Measurements from ENCODE around the gene RBM17.
A peak's percentile ranks its signal among the peaks of the same experiment; 100 is the strongest.

Gene RBM17

GRCh38 chr10:6148251-6148701, 59.4 kb downstream of the RBM17 start:
- H3K79me1 ChIP-seq (ENCODE audit: low read length): peaks cover 20% of the 10 kb centered on the region
- no peak overlapping the region for H3K9ac ChIP-seq (ENCODE audit: low read length)
- H2BK15ac ChIP-seq (replicated peaks; ENCODE audit: low read depth): no peak overlapping the region
- no peak overlapping the region for H3K4me3 ChIP-seq (ENCODE audit: low read length)
- no peak for DNase-seq
- H3K79me2 ChIP-seq (ENCODE audit: control insufficient read depth, insufficient read depth, low read length): peaks cover 5% of the 10 kb centered on the region
- H3K23ac ChIP-seq (ENCODE audit: low read length): no peak overlapping the region
- no peak overlapping the region for H4K5ac ChIP-seq (ENCODE audit: low read length)
- H3K4ac ChIP-seq (ENCODE audit: low read depth, low read length): no peak overlapping the region
- H3K56ac ChIP-seq (ENCODE audit: low read length): no peak overlapping the region
- no peaks in the 10 kb centered on the region for H3K27me3 ChIP-seq (ENCODE audit: insufficient read depth, low read length, poor library complexity)
- no peak overlapping the region for H2BK120ac ChIP-seq (ENCODE audit: low read depth, low read length)
- H3K27ac ChIP-seq (ENCODE audit: low read depth, low read length): no peak overlapping the region
- no peaks in the 10 kb centered on the region for H3K36me3 ChIP-seq (ENCODE audit: control insufficient read depth, insufficient read depth, low read length)
- no peak overlapping the region for H3K18ac ChIP-seq (ENCODE audit: low read length)
- no peak overlapping the region for H2BK5ac ChIP-seq (ENCODE audit: low read length)
- H2AK5ac ChIP-seq (ENCODE audit: low read length): no peak overlapping the region
- no CpG with 5 or more reads among the region's 7 CpGs for WGBS (ENCODE audit: extremely low coverage, insufficient coverage, low lambda C conversion rate)
- H3K4me2 ChIP-seq (ENCODE audit: low read length): no peak overlapping the region
- H4K8ac ChIP-seq (ENCODE audit: low read depth, low read length): no peak overlapping the region
- peaks cover 10% of the 10 kb centered on the region for H3K4me1 ChIP-seq (ENCODE audit: control insufficient read depth, low read depth, low read length)

DNA sequence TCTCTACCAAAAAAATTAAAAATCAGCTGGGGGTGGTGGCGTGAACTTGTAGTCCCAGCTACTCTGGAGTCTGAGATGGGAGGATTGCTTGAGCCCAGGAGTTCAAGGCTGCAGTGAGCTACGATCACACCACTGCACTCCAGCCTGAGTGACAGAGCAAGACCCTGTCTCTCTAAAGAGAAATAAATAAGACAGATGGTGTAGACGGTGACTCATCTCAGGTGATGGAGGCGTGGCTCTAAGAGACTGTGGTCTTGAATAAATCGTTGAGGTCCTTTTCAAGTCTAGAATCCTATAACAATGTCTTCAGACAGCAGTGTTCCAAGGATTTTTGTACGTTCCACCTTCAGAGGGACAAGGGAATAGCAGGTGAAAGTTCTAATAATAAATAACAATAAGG, 60.1 kb downstream of the RBM17 start:
- Histone ChIP-seq H2BK120ac (ENCODE audit: low read depth, low read length) (no peak overlapping the region), H4K8ac (ENCODE audit: low read depth, low read length) (no peak overlapping the region), H2BK15ac (replicated peaks; ENCODE audit: low read depth) (no peak overlapping the region), H3K23ac (ENCODE audit: low read length) (no peak overlapping the region), H3K9ac (ENCODE audit: low read length) (no peak overlapping the region), H2AK5ac (ENCODE audit: low read length) (no peak overlapping the region), H4K5ac (ENCODE audit: low read length) (no peak overlapping the region), H2BK5ac (ENCODE audit: low read length) (no peak overlapping the region), H3K79me2 (ENCODE audit: control insufficient read depth, insufficient read depth, low read length) (peaks cover 5% of the 10 kb centered on the region), H3K4me3 (ENCODE audit: low read length) (no peak overlapping the region), H3K79me1 (ENCODE audit: low read length) (peaks cover 20% of the 10 kb centered on the region), H3K4ac (ENCODE audit: low read depth, low read length) (no peak overlapping the region), H3K18ac (ENCODE audit: low read length) (no peak overlapping the region), H3K56ac (ENCODE audit: low read length) (no peak overlapping the region), H3K4me1 (ENCODE audit: control insufficient read depth, low read depth, low read length) (peaks cover 10% of the 10 kb centered on the region), H3K4me2 (ENCODE audit: low read length) (no peak overlapping the region), H3K27ac (ENCODE audit: low read depth, low read length) (no peak overlapping the region), H3K36me3 (ENCODE audit: control insufficient read depth, insufficient read depth, low read length) (no peaks in the 10 kb centered on the region), H3K27me3 (ENCODE audit: insufficient read depth, low read length, poor library complexity) (no peaks in the 10 kb centered on the region)
- WGBS (ENCODE audit: extremely low coverage, insufficient coverage, low lambda C conversion rate): no CpG with 5 or more reads among the region's 6 CpGs
- peak; percentile 33 for DNase-seq

DNA sequence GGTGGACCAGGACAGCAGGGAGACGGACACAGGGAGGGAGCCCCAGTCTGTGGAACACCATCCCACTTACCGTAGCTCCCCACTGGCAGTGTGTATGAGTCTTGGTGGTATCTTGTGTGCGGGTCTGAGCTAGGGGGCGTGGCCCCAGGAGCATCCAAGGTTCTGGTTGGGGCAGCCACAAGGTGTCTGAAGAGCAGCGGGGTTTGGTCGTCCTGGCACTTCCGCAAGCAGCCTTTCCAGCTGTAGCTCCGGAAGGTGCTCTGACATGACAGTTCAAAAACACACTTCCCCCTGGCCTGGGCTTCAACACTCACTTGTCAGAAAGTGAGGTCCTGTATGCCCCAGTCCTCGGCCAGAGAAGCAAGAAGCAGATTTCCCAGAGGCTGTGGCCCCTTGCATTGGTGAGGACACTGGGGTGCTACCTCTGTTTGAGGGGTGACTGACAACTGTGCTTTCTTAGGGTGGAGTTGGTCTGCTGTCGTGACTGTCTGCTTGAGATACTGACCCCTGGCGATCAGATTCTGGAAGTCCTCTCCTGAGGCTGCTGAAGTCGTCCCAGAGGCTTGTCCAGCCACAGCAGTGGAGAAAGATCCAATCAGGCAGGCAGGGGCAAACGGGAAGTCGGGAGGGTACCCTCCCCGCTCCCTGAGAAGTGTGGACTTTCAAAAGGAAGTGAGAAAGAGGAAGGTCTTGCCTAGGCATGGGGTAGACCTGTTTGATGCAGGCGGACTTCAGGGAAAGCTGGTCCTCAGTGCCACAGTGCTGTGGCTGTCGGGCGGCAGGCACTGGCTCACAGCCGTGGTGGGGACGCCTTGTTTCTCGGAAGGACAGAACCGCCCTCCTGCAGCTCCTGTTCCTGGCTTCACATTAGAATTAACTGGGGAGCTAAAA, 62.5 kb downstream of the RBM17 start:
- Histone ChIP-seq H3K79me2 (ENCODE audit: control insufficient read depth, insufficient read depth, low read length) (peaks cover 5% of the 10 kb centered on the region), H3K56ac (ENCODE audit: low read length) (peak overlapping the region; percentile 74), H3K9ac (ENCODE audit: low read length) (peak overlapping the region; percentile 48), H4K5ac (ENCODE audit: low read length) (no peak overlapping the region), H3K4me2 (ENCODE audit: low read length) (peak overlapping the region; percentile 66), H3K79me1 (ENCODE audit: low read length) (peaks cover 19% of the 10 kb centered on the region), H4K8ac (ENCODE audit: low read depth, low read length) (no peak overlapping the region), H3K4ac (ENCODE audit: low read depth, low read length) (no peak overlapping the region), H3K27me3 (ENCODE audit: insufficient read depth, low read length, poor library complexity) (no peaks in the 10 kb centered on the region), H3K23ac (ENCODE audit: low read length) (no peak overlapping the region), H3K4me3 (ENCODE audit: low read length) (no peak overlapping the region), H3K27ac (ENCODE audit: low read depth, low read length) (no peak overlapping the region), H3K18ac (ENCODE audit: low read length) (no peak overlapping the region), H2BK5ac (ENCODE audit: low read length) (no peak overlapping the region), H2BK120ac (ENCODE audit: low read depth, low read length) (no peak overlapping the region), H3K4me1 (ENCODE audit: control insufficient read depth, low read depth, low read length) (peaks cover 5% of the 10 kb centered on the region), H3K36me3 (ENCODE audit: control insufficient read depth, insufficient read depth, low read length) (no peaks in the 10 kb centered on the region), H2AK5ac (ENCODE audit: low read length) (no peak overlapping the region), H2BK15ac (replicated peaks; ENCODE audit: low read depth) (no peak overlapping the region)
- DNase-seq: peak; percentile 93
- no CpG with 5 or more reads among the region's 22 CpGs for WGBS (ENCODE audit: extremely low coverage, insufficient coverage, low lambda C conversion rate)

- no peak overlapping the region for H2AK5ac ChIP-seq (ENCODE audit: low read length)
- no peak overlapping the region for H3K23ac ChIP-seq (ENCODE audit: low read length)
- no peak overlapping the region for H4K5ac ChIP-seq (ENCODE audit: low read length)
- WGBS (ENCODE audit: extremely low coverage, insufficient coverage, low lambda C conversion rate): no CpG with 5 or more reads among the region's 7 CpGs
- no peak for DNase-seq
- H3K79me1 ChIP-seq (ENCODE audit: low read length): peaks cover 12% of the 10 kb centered on the region
- no peak overlapping the region for H2BK120ac ChIP-seq (ENCODE audit: low read depth, low read length)
- no peak overlapping the region for H3K9ac ChIP-seq (ENCODE audit: low read length)
- no peak overlapping the region for H2BK15ac ChIP-seq (replicated peaks; ENCODE audit: low read depth)
- H3K18ac ChIP-seq (ENCODE audit: low read length): no peak overlapping the region
- no peak overlapping the region for H4K8ac ChIP-seq (ENCODE audit: low read depth, low read length)
- H3K79me2 ChIP-seq (ENCODE audit: control insufficient read depth, insufficient read depth, low read length): peaks cover 5% of the 10 kb centered on the region
- no peaks in the 10 kb centered on the region for H3K36me3 ChIP-seq (ENCODE audit: control insufficient read depth, insufficient read depth, low read length)
- H2BK5ac ChIP-seq (ENCODE audit: low read length): no peak overlapping the region
- H3K56ac ChIP-seq (ENCODE audit: low read length): no peak overlapping the region
- no peak overlapping the region for H3K4me2 ChIP-seq (ENCODE audit: low read length)
- no peak overlapping the region for H3K4me3 ChIP-seq (ENCODE audit: low read length)
- H3K27me3 ChIP-seq (ENCODE audit: insufficient read depth, low read length, poor library complexity): no peaks in the 10 kb centered on the region
- no peak overlapping the region for H3K4ac ChIP-seq (ENCODE audit: low read depth, low read length)
- peaks cover 5% of the 10 kb centered on the region for H3K4me1 ChIP-seq (ENCODE audit: control insufficient read depth, low read depth, low read length)
- H3K27ac ChIP-seq (ENCODE audit: low read depth, low read length): no peak overlapping the region
These were observed 65.0 kb downstream of the RBM17 start for GRCh38 chr10:6153845-6154244.

- Histone ChIP-seq H2BK15ac (replicated peaks; ENCODE audit: low read depth) (no peak overlapping the region), H3K4me3 (ENCODE audit: low read length) (no peak overlapping the region)
These were observed 65.7 kb downstream of the RBM17 start for GRCh38 chr10:6154566-6154965.

More at GRCh38 chr10:6154566-6154965, 65.7 kb downstream of the RBM17 start:
- Histone ChIP-seq H4K5ac (ENCODE audit: low read length) (no peak overlapping the region), H3K9ac (ENCODE audit: low read length) (no peak overlapping the region), H3K4ac (ENCODE audit: low read depth, low read length) (no peak overlapping the region), H3K36me3 (ENCODE audit: control insufficient read depth, insufficient read depth, low read length) (no peaks in the 10 kb centered on the region), H3K18ac (ENCODE audit: low read length) (no peak overlapping the region), H3K4me1 (ENCODE audit: control insufficient read depth, low read depth, low read length) (peaks cover 5% of the 10 kb centered on the region), H3K27me3 (ENCODE audit: insufficient read depth, low read length, poor library complexity) (no peaks in the 10 kb centered on the region), H3K79me2 (ENCODE audit: control insufficient read depth, insufficient read depth, low read length) (peaks cover 5% of the 10 kb centered on the region), H2AK5ac (ENCODE audit: low read length) (no peak overlapping the region), H4K8ac (ENCODE audit: low read depth, low read length) (no peak overlapping the region), H2BK120ac (ENCODE audit: low read depth, low read length) (no peak overlapping the region), H3K27ac (ENCODE audit: low read depth, low read length) (no peak overlapping the region), H3K4me2 (ENCODE audit: low read length) (no peak overlapping the region), H3K56ac (ENCODE audit: low read length) (no peak overlapping the region), H2BK5ac (ENCODE audit: low read length) (no peak overlapping the region), H3K23ac (ENCODE audit: low read length) (no peak overlapping the region), H3K79me1 (ENCODE audit: low read length) (peaks cover 12% of the 10 kb centered on the region)
- WGBS (ENCODE audit: extremely low coverage, insufficient coverage, low lambda C conversion rate): no CpG with 5 or more reads among the region's 14 CpGs
- DNase-seq: no peak
